ENCODE data around the gene SLC35G3.
"Not testable (repeated sequence)": the region's sequence is repeated elsewhere in the genome, so short reads cannot be mapped to it uniquely, and the experiment has no call there.

SLC35G3 gene

GRCh38 chr17:35183332-35183731 lies 10.9 kb downstream of the SLC35G3 start:
- ChIA-PET POLR2A (ENCODE audit: low non-redundant PET) (no interaction called here), CTCF (no interaction called here)
- TF ChIP-seq, protein P1, sequence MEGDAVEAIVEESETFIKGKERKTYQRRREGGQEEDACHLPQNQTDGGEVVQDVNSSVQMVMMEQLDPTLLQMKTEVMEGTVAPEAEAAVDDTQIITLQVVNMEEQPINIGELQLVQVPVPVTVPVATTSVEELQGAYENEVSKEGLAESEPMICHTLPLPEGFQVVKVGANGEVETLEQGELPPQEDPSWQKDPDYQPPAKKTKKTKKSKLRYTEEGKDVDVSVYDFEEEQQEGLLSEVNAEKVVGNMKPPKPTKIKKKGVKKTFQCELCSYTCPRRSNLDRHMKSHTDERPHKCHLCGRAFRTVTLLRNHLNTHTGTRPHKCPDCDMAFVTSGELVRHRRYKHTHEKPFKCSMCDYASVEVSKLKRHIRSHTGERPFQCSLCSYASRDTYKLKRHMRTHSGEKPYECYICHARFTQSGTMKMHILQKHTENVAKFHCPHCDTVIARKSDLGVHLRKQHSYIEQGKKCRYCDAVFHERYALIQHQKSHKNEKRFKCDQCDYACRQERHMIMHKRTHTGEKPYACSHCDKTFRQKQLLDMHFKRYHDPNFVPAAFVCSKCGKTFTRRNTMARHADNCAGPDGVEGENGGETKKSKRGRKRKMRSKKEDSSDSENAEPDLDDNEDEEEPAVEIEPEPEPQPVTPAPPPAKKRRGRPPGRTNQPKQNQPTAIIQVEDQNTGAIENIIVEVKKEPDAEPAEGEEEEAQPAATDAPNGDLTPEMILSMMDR (conservative IDR thresholded peaks at IDR 0.05; ENCODE audit: low read depth), result no peak
- DNase-seq (ENCODE audit: low spot score), result no peak
- no peak overlapping the region for H3K27ac ChIP-seq

GRCh38 chr17:35179379-35179778 lies 14.8 kb downstream of the SLC35G3 start:
- POLR2A ChIA-PET (ENCODE audit: low non-redundant PET); H3K27ac ChIP-seq; DNase-seq (ENCODE audit: low spot score); CTCF ChIA-PET: not testable (repeated sequence)

GRCh38 chr17:35176897-35177296 lies 17.3 kb downstream of the SLC35G3 start:
- no peak overlapping the region for H3K27ac ChIP-seq
- TF ChIP-seq, protein P1 (conservative IDR thresholded peaks at IDR 0.05; ENCODE audit: low read depth), result no peak
- no peak for DNase-seq (ENCODE audit: low spot score)
- ChIA-PET POLR2A (ENCODE audit: low non-redundant PET) (no interaction called here), CTCF (no interaction called here)

DNA sequence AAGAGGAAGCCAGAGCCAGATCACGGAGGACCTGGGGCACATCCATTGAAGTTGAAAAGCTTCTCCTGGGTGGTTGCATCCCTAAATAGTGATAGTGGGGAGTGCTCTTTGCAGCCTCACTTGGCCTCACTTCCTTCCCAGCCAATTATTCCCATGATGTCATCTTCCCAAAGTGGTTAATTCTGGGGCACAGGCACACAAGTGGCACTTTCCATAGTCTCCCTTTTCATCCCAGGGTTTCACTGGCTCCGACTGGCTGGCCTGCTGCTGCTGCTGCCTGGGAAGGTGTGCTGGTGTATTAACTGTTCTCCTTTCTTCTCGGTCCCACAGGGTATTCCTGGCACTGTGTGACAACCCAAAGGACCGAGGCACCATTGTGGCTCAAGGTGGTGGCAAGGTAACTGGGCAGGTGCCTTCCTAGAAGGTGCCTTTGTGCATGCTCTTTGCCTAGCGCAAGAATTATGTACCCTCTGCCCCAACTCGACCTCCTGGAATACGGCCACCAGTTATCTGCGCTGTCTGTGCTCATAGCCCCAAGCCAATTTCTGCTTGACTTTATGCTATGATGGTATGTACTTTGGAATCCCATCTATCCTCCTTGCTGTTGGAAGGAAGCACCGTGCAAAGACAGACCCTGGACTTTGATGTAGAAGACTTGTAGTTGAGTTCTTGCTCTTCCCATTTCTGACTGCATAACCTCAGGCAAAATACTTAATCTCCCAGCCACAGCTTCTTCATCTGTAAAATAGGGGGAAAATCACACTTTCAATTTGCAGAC lies 18.4 kb downstream of the SLC35G3 start:
- CTCF ChIA-PET, result interaction anchor here (0.6 kb wide), 1 partner anchor 357 kb away, joined by 4 read pairs; no protein-coding TSS in a partner anchor
- no peak for DNase-seq (ENCODE audit: low spot score)
- H3K27ac ChIP-seq, result no peak overlapping the region
- TF ChIP-seq, protein P1 (conservative IDR thresholded peaks at IDR 0.05; ENCODE audit: low read depth), result no peak
- POLR2A ChIA-PET (ENCODE audit: low non-redundant PET), result no interaction called here

- ChIA-PET POLR2A (ENCODE audit: low non-redundant PET) (no interaction called here), CTCF (interaction anchor here (0.6 kb wide), 1 partner anchor 630 kb away, joined by 3 read pairs; no protein-coding TSS in a partner anchor)
- TF ChIP-seq, protein P1 (conservative IDR thresholded peaks at IDR 0.05; ENCODE audit: low read depth), result no peak
- H3K27ac ChIP-seq, result no peak overlapping the region
- DNase-seq (ENCODE audit: low spot score), result no peak
Measured at GRCh38 chr17:35174835-35175334, 19.3 kb downstream of the SLC35G3 start.

DNA sequence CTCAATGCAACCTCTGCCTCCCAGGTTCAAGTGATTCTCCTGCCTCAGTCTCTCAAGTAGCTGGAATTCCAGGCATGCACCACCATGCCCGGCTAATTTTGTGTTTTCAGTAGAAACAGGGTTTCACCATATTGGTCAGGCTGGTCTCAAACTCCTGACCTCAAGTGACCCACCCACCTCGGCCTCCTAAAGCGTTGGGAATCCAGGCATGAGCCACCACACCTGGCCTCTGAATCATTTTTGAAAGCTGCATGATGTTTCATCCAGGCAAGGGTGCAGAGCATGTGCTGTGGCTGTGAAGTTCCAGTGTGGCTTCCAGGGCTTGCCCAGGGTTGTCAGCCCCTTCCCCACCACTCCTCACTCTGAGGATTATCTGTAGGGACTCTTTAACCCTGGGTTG lies 21.9 kb downstream of the SLC35G3 start:
- H3K27ac ChIP-seq; DNase-seq (ENCODE audit: low spot score); POLR2A ChIA-PET (ENCODE audit: low non-redundant PET): not testable (repeated sequence)
- CTCF ChIA-PET, result interaction anchor here (0.6 to 0.7 kb wide), 3 partner anchors 362 to 1930 kb away, joined by 3 read pairs; no protein-coding TSS in a partner anchor

GRCh38 chr17:35171834-35172233 lies 22.4 kb downstream of the SLC35G3 start:
- no peak overlapping the region for H3K27ac ChIP-seq
- ChIA-PET POLR2A (ENCODE audit: low non-redundant PET) (no interaction called here), CTCF (interaction anchor here (0.7 to 1.9 kb wide), 3 partner anchors 362 to 1931 kb away, joined by 3 to 14 read pairs (median 6); no protein-coding TSS in a partner anchor)
- no peak for DNase-seq (ENCODE audit: low spot score)
- TF ChIP-seq, protein P1 (conservative IDR thresholded peaks at IDR 0.05; ENCODE audit: low read depth), result no peak
